Activated CD4-positive, alpha-beta T cell treated with anti-CD3 and anti-CD28 coated beads, Interleukin-2, amount 50 U/mL, for 16 hours (primary cell): Measurements from ENCODE around the gene YIPF2.
"Not testable (repeated sequence)": the region's sequence is repeated elsewhere in the genome, so short reads cannot be mapped to it uniquely, and the experiment has no call there.

ENCODE experiments used
- DNase-seq: peaks from one replicate; pipeline ENCODE4 v3.0.0-alpha.2; 2020

Gene YIPF2

DNA sequence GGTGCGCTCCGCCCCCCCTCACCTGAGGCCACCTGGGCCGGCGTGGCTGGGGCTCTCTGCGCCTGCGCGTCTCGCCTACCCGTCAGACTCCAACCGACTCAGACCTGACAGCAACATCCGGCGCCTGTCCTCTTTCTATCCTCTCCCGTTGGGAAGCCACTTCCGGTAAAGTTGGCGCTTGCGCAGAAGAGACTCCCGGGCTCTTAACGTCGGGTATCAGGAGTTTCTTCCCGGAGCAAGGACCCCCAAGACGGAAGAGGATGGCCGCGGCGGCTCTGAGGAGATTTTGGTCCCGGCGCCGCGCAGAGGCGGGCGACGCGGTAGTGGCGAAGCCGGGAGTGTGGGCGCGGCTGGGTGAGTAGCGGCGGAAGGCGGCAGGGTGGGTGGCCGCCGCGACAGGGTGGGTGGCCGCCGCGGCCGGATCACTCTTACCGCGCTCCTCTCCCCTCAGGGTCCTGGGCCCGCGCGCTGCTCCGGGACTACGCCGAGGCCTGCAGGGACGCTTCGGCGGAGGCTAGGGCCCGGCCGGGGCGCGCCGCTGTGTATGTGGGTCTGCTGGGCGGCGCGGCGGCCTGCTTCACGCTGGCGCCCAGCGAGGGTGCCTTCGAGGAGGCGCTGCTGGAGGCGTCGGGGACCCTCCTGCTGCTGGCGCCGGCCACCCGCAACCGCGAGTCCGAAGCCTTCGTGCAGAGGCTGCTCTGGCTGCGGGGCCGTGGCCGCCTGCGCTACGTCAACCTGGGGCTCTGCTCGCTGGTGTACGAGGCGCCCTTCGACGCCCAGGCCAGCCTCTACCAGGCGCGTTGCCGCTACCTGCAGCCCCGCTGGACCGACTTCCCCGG lies at the start of gene YIPF2, which contains the start of gene TIMM29:
TSS of gene YIPF2 (minus strand) at position 77 of the 839 bp plus-strand sequence. CDS start 229 bp downstream, outside the sequence.
TSS of gene TIMM29 (plus strand) at position 249 of the 839 bp plus-strand sequence. CDS start at position 261, 12 bp downstream.
- peak; percentile 99 for DNase-seq

DNA sequence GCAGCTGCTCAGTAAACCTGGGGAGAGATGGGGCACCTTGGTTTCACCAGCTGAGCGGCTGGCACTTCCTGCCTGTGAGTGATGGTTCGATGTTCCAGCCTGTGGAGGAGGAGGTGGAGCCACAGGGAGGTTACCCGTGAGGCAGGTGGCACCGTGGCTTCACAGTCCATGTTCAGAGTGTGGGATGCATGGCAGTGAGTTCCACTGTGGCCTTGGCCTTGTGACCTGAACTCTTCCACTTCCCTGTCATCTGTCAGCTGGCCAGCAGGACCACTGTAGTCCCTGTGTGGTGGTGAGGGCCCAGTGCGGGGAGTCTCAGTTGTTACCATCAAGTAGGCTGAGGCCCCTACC lies 49.3 kb upstream of the YIPF2 start:
- DNase-seq = no peak

DNA sequence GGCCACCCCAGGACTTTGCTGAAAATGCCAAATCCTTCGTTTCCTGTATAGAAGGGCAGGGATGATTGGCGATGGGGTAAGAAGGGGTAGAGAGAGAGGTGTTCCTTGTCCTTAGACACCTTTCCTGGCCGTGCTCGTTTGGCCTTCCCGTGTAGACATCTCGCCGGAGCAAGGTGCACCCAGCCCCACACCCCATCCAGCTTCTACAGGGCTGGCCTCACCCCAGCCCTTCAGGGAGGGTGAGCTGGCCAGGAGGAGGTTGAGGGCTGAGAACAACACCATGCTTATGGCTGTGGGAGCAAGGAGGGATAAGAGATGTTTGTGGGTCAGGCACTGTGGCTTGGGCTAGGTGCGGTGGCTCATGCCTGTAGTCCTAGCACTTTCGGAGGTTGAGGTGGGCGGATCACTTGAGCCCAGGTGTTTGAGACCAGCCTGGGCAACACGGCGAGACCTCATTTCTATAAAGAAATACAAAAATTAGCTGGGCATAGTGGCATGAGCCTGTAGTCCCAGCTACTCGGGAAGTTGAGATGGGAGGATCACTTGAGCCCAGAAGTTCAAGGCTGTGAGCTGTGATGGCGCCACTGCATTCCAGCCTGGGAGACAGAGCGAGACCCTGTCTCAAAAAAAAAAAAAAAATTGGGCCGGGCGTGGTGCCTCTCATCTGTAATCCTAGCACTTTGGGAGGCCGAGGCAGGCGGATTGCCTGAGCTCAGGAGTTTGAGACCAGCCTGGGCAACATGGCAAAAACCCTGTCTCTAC lies 47.9 kb upstream of the YIPF2 start:
- DNase-seq = no peak

DNA sequence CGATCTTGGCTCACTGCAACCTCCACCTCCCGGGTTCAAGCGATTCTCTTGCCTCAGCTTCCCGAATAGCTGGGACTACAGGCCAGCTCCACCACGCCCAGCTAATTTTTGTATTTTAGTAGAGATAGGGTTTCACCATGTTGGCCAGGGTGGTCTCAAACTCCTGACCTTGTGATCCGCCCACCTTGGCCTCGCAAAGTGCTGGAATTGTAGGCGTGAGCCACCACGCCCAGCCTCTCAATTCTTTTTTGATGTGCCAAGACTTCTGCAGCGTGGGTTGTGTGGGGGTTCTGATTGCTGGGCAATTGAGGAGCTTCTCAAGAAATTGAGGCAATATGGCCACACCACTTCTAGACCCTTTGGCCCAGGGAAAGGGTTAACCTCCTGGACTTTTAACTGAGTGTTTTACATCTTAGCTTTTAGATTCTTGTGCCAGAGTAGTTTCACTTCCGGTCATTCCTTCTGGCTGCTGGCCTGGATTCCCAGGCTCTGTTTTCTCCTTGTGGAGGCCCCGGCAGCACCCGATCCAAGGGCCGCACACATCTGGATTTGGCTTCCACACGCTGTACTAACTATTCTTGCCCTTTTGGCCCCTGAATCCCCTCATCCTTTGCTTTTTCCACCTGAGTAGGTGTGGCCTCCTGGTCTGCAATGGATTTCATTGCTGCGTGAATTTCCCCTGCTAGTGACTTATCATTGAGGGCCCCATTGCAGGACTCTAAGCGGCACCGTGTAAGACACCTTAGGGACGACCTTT lies 47.1 kb upstream of the YIPF2 start:
- DNase-seq = no peak

DNA sequence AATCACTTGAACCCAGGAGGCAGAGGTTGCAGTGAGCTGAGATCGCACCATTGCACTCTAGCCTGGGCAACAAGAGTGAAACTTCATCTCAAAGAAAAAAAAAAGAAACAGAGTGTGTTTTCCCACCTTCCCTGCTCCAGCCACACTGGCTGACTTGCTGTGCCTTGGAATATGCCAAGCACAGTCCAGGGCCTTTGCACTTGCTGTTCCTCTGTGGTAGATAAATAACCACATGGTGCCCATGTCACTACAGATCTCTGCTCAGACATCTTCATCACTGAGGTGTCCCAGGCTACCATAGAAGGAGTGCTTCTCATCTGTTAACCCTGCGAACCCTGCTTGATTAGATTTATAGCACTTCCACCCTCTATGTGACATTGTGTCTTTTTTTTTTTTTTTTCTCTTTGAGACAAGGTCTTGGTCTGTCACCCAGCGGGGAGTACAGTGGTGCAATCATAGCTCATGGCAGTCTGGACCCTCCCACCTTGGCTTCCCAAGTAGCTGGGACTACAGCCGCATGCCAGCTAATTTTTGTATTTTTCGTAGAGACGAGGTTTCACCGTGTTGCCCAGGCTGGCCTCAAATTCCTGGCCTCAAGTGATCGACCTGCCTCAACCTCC lies 42.8 kb upstream of the YIPF2 start:
- no peak for DNase-seq

DNA sequence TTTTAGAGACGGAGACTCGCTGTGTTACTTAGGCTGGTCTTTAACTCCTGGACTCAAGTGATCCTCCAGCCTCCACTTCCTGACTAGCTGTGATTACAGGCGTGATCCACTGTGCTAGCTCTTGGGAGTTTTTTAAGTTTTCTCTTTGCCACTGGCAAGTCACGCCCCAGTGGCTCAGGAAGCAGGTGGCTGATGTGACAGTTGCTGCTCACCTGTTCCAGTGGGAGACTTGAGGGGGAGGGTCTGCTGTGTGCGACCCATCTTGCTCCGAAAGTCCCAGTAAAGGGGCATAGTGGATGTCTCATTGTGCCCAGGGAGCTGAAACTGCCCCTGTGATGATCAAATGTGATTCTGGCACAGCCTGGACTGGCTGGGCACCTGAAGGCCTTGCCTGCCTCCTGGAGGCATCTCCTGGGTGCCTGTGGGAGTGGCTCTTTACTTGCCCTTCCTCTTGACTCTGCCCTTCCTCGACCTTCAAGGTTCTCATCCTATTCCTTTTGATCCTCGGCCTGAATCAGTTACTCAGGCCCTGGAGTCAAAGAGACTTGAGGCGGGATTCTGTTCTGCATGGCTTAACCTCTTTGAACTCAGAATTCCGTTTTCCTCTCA lies 40.2 kb upstream of the YIPF2 start:
- no peak for DNase-seq

DNA sequence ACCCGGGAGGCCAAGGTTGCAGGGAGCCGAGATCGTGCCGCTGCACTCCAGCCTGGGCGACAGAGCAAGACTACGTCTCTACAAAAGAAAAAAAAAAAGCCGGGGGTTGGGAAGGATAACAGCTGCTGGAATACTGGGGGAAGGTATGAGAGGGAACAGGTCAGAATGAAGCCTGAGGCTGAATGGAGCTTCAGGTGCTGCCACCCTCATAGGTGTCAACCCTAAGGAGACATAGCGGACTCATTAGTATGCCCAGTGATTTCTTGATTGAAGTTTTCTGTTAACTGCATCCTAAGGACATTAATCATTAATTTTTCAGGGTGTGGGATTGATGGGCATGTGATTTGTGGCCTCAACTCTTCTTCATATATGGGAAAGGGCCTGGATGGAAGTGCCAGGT lies 38.4 kb upstream of the YIPF2 start:
- DNase-seq = no peak

DNA sequence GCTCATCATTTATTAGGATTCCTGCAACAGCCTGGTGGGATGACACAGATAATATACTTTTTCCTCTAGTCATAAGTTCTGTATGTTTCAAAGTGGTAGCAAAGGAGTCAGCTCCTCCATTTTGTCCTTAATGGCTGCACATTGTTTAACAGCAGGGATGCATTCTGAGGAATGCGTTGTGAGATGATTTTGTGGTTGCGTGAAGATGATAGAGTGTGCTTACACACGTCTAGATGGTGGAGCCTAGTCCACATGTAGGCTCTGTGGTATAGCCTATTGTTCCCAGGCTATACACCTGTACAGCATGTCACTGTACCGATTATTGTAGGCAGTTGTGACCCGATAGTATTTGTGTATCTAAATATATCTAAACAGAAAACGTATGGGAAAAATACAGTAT lies 37.0 kb upstream of the YIPF2 start:
- DNase-seq = no peak

DNA sequence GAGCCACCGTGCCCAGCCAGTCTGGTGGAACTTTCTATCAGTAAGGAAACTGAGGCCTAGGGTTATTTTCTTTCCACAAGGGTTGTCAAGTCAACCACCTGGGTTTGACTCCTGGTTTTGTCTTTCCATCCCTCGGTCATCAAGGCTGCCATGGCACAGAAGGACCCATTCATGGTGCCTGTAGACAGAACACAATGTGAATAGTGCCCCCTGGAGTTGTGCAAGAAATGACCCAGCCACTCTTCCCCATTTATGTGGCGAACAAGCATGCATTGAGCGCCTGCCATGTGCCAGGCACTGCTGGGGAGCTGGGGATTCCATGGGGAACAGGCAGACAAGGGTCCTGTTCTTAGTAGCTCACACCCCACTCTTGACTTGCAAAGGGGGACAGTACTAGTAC lies 36.5 kb upstream of the YIPF2 start:
- no peak for DNase-seq

DNA sequence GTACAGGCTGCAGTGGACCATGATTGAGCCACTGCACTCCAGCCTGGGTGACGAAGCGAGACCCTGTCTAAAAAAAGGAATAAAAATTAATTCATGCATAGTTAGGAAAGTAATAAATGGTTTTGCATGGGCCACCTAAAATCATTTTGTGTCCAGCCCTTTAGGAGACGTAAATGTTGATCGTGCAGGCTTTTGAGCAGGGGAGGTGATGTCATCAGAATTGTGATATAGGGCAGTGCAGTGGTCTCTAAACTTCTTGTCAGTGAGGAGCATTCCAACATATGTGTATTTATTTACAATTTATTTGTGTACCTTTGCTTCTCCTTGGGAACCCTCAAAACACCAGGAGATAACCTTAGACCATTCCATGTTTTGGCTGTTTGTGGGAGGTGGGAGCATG lies 35.4 kb upstream of the YIPF2 start:
- no peak for DNase-seq

DNA sequence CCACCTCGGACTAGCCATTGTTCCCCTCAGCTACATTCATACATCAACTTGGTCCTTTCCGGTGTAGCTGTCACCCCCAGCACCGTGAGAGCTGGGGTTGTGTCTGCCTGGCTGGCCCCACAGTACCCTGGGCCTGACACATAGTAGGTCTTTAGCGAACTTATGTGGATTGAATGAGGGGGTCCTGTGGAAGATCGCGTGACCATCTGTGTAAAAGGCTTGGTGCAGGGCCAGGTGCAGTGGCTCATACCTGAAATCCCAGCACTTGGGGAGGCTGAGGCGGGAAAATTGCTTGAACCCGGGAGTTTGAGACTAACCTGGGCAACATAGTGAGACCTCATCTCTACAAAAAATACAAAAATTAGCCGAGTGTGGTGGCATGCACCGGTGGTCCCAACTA lies 34.4 kb upstream of the YIPF2 start:
- DNase-seq = no peak

DNA sequence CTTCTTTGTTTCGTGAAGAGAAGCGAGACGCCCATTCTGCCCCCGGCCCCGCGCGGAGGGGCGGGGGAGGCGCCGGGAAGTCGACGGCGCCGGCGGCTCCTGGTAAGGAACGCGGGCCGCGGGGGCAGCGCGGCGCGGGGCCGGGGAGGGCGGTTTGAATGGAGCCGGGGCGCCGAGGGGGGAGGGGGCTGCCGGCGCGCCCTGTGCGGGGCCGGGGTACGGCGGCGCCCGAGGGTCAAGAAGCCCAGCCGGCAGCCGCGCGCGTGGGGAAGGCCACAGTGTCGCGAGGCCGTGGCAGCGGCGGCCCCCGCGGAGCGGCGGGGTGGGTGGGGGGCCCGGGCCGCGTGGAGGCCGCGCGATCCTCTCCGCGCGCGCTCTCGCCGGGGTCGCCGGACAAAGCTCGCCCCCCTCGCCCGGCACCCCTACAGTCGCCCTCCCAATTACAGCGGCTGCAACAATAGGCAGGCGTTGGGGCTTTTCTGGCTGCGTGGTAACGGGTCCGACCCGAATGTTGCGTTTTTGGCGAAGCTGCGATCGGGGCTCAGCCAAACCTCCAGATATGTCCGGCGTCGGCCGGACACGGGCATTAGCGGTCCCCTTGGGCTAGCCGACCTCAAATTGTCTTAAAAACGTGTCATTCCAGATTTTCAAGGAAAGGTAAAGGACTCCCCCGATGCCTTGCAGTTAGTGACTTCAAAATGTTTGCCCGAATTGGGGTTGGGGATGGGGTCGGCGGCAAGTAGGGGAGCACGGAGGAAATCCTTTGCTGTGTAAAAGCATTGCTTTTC lies 32.8 kb upstream of the YIPF2 start:
- peak; percentile 27 for DNase-seq

DNA sequence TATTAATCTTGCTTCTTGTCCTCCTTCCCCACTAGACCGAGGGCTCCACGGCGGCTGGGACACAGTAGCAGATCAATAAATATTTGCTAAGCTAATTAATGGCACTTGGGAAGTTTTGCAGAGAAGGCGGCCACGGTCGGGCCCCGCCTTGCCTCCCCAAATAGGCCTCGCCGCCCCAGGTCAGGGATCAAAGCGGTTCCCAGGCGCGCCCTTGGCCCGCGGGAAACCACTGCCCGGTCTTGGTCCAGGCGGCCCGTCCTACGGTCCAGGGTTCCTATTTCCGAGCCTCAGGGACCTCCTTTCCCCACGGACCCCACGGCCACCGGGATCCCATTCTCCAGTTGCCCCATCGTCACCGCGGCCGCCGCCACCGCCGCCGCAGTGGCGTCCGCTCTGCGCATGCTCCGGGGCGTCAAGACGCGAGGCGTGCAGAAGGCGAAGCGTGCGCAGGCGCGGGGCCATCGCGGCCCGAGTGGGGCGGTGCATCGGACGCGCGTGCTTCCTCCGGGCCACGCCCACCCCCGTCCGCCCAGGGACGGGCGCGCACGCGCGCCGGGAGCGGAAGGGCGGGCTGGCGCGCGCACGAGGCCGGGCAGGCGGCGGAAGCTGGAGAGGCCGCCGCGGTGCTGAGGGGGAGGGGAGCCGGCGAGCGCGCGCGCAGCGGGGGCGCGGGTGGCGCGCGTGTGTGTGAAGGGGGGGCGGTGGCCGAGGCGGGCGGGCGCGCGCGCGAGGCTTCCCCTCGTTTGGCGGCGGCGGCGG lies 32.1 kb upstream of the YIPF2 start, which contains the start of gene SMARCA4:
TSS of gene SMARCA4 (plus strand) at position 717 of the 759 bp plus-strand sequence. CDS start 23,122 bp downstream, outside the sequence.
- peak; percentile 98 for DNase-seq

DNA sequence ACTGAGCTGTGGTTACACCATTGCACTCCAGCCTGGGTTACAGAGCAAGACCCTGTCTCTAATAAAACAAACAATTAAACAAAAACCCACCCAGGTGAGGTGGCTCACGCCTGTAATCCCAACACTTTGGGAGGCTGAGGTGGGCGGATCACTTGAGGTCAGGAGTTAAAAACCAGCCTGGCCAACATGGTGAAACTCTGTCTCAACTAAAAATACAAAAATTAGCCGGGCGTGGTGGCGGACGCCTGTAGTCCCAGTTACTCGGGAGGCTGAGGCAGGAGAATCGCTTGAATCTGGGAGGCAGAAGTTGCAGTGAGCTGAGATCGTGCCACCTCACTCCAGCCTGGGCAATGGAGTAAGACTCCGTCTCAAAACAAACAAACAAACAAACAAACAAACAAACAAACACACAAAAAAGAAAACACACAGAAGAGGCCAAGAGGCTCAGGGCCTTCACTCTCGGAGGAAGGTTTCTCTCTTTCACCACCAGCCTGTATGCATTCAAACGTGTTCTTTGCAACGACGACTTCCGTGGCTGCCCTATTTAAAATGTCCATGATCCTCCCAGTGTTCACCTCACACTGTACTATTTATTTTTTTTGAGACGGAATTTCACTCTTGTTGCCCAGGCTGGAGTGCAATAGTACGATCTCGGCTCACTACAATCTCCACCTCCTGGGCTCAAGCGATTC lies 31.0 kb upstream of the YIPF2 start:
- not testable (repeated sequence) for DNase-seq

DNA sequence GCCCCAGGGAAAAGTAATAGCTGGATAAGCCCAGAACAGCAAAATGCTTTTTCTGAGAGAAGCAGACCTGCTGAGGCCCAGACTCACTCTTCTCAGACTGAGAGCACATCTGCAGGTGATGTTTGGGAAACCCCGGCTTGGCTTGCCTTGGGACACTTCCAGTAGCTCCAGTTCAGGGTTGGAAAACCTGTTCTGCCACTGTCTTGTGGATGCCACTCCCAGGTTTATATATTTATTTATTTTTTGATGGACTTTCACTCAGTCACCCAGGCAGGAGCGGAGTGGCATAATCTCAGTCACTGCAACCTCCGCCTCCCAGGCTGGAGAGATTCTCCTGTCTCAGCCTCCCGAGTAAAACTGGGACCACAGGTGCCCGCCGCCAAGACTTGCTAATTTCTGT lies 24.4 kb upstream of the YIPF2 start:
- DNase-seq = no peak

DNA sequence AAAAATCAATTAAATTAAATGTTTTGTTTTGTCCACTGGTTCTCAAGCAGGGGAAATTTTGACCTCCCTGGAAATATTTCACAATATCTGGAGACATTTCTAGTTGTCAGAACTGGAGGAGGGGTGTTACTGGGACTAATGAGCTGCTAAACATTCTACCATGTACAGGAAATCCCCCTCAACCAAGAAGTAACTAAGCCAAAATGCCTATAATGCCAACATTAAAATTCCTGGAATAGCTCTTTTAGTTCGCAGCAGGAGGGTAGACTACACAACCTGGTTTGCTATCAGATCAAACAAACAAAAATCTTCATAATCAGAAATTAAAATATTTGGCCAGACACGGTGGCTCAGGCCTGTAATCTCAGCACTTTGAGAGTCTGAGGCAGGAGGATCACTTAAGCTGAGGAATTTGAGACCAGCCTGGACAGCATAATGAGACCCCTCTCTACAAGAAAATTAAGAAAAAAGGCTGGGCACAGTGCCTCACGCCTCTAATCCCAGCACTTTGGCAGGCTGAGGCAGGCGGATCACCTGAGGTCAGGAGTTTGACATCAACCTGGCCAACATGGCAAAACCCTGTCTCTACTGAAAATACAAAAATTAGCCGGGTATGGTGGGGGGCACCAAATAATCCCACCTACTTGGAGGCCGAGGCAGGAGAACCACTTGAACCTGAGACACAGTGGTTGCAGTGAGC lies 18.7 kb upstream of the YIPF2 start:
- DNase-seq = no peak

DNA sequence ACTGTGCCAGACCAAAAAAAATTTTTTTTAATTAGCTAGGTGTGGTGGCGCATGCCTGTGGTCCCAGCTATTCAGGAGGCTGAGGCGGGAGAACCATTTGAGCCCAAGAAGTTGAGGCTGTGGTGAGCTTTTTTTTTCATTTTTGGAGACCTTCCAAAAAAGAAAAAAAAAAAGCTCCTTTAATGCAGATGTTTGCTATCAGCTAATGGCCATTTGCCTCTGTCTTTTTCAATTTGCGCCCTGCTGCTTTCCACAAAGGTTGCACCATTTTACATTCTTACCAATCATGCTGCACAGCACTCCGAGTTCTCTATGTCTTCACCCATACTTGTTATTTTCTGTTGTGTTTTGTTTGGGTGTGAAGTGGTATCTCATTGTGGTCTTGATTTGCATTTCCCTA lies 16.8 kb upstream of the YIPF2 start:
- no peak for DNase-seq

DNA sequence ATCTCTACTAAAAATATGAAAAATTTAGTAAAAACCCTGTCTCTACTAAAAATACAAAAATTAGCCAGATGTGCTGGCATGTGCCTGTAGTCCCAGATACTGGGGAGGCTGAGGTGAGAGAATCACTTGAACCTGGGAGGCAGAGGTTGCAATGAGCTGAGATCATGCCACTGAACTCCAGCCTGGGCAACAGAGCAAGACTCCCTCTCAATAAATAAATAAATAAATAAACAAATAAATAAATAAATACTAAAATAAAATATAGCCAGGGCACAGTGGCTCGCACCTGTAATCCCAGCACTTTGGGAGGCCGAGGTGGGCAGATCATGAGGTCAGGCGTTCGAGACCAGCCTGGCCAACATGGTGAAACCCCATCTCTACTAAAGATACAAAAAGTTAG lies 15.0 kb upstream of the YIPF2 start:
- not testable (repeated sequence) for DNase-seq

DNA sequence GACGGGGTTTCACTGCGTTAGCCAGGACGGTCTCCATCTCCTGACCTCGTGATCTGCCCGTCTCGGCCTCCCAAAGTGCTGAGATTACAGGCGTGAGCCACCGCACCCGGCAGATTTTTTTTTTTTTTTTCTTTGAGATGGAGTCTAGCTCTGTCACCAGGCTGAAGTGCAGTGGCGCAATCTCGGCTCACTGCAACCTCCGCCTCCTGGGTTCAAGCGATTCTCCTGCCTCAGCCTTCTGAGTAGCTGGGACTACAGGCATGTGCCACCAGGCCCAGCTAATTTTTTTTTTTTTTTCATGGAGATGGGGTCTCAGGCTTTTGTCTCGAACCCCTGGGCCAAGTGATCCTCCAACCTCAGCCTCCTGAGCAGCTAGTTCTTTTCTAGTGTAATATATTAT lies 13.2 kb upstream of the YIPF2 start:
- DNase-seq = not testable (repeated sequence)
